PFSK-1 (cell line): ENCODE data around the gene CEP72.

ENCODE experiments used
- FOXP2 ChIP-seq: optimal IDR thresholded peaks from 2 replicates; pipeline ENCODE3; 2011; ENCODE audit warnings: borderline replicate concordance, control low read depth, inconsistent platforms; ENCODE audit not compliant: insufficient read depth; ENCODE audit errors: extremely low read length, extremely low read depth
- POLR2AphosphoS5 ChIP-seq: IDR thresholded peaks from 2 replicates; pipeline ENCODE4 v1.6.1; 2012; ENCODE audit warnings: low read depth, mild to moderate bottlenecking, control low read depth, low read length, moderate library complexity
- SIN3A ChIP-seq: IDR thresholded peaks from 2 replicates; pipeline ENCODE4 v1.6.1; 2012; ENCODE audit warnings: mild to moderate bottlenecking, low read length, moderate library complexity, borderline replicate concordance; ENCODE audit not compliant: insufficient read depth
- TAF1 ChIP-seq: IDR thresholded peaks from 2 replicates; pipeline ENCODE4 v1.6.1; 2012; ENCODE audit warnings: low read length, control low read depth, borderline replicate concordance; ENCODE audit not compliant: insufficient read depth
- TF ChIP-seq, protein P1 (sequence below), 2 experiments: IDR thresholded peaks; 2 replicates each; pipeline versions ENCODE4 v1.6.1 to v1.8.0; 2011 to 2012; ENCODE audit warnings: low read depth in 2 of 2, low read length in 2 of 2, control low read depth in 1 of 2, inconsistent platforms in 1 of 2, mild to moderate bottlenecking in 1 of 2, moderate library complexity in 1 of 2; ENCODE audit not compliant: insufficient read depth in 1 of 2

DNA sequence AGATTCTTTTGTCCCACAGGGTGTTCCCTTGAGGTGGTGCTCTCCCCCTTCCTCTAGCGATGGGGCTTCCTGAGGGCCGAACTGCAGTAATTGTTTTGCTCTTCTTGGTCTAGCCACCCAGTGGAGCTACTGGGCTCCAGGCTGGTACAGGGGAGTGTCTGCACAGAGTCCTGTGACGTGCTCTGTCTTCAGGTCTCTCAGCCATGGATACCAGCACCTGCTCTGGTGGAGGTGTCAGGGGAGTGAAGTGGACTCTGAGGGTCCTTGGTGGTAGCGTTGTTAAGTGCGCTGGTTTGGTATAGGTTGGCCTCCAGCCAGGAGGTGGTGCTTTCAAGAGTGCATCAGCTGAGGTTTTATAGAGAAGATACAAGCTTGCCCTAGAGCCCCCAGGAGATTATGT, 20.4 kb upstream of the CEP72 start:
- TF ChIP-seq TAF1 (no peak), POLR2AphosphoS5 (no peak), SIN3A (no peak), FOXP2 (no peak)
- TF ChIP-seq, protein P1, sequence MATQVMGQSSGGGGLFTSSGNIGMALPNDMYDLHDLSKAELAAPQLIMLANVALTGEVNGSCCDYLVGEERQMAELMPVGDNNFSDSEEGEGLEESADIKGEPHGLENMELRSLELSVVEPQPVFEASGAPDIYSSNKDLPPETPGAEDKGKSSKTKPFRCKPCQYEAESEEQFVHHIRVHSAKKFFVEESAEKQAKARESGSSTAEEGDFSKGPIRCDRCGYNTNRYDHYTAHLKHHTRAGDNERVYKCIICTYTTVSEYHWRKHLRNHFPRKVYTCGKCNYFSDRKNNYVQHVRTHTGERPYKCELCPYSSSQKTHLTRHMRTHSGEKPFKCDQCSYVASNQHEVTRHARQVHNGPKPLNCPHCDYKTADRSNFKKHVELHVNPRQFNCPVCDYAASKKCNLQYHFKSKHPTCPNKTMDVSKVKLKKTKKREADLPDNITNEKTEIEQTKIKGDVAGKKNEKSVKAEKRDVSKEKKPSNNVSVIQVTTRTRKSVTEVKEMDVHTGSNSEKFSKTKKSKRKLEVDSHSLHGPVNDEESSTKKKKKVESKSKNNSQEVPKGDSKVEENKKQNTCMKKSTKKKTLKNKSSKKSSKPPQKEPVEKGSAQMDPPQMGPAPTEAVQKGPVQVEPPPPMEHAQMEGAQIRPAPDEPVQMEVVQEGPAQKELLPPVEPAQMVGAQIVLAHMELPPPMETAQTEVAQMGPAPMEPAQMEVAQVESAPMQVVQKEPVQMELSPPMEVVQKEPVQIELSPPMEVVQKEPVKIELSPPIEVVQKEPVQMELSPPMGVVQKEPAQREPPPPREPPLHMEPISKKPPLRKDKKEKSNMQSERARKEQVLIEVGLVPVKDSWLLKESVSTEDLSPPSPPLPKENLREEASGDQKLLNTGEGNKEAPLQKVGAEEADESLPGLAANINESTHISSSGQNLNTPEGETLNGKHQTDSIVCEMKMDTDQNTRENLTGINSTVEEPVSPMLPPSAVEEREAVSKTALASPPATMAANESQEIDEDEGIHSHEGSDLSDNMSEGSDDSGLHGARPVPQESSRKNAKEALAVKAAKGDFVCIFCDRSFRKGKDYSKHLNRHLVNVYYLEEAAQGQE (IDR thresholded peaks at IDR 0.05; ENCODE audit: insufficient read depth in 1 of 2, low read depth in 2 of 2, low read length in 2 of 2), result no peak
